AG08395 (cell line): ENCODE results near the gene UCN2.
"Not testable (repeated sequence)": the region's sequence is repeated elsewhere in the genome, so short reads cannot be mapped to it uniquely, and the experiment has no call there.

ENCODE experiments used
- DNase-seq: peaks from one replicate; pipeline ENCODE4 v3.0.0; 2012; ENCODE audit warnings: mixed read lengths, low spot score

The UCN2 gene

DNA sequence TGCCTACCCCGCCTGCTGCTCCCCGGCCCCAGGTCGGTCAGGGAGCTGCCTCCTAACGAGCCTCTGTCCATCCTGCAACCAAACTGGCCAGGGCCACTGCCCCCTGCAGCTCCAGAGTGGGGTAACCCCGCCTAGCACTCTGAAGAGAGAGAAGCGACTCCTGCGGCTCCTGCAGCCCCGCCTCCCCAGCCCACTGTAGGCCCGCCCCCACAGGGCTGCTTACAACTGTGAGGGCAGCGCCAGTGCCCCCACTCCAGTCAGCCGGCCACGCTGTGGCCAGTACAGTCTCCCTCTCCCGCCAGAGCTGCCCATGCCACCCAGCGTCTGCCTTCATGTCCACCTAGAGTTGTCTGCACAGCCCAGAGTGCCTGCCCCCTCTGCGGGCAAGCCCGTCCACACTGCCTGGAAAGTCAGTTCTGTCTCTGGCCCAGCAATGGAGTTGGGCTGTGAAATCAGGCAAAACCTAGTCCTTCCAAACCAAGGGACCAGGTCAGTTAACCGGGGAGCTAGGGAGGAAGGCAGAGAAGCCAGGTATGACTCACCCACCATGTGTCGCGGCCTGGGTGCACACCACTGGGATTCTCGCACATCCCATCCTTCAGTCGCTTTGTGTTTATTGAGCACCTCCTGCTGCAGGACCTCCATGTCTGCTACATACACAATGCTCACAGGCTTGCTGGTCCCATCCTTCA, 2.4 kb downstream of the UCN2 start:
- peak; percentile 67 for DNase-seq

DNA sequence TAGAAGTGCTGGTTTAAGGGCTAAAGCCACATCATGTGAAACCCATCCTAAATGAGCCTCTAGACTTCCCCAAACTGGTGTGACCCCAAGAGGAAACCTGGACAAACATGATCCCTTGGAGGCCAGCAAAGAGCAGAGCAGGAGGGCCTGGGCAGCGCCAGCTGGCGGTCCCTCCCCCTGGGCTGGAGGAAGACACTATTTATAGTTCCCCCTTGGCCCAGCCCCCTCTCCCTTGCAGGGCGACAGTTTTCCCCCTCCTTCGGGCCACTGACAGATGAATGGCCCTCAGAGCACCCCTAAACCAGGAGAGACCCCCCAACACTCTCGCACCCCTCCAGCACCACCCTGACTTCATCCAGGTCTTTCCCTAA, 2.9 kb downstream of the UCN2 start:
- no peak for DNase-seq

DNA sequence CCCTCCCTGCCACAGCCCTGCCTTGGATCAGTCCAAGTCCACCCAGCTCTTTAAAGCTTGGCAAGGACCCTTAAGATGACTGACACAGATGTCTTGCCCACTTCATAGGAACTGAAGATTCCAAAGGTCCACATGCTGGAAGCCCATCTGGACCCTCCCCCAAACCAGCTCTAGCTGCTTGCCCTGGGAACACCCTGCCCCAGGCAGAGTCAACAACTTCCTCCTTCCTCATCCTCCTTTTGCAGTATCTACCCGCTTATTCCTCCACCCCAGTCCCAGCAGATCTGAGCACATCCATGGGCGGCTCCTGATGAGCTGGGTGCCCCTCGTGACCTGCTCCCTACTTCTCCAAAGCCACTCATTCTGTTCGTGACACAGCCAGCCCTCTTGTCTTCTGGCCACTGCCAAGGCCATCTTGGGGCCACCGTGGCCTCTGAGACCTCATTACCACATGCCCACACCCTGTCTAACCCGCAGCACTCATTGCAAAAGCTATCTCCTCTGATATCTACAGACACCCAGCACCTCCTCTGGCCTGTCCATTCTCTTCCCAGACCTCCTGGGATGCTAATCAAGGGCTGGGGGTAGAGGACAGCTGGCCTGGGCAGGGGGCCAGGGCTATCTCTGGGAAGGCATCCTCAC, 5.0 kb downstream of the UCN2 start:
- DNase-seq = no peak

DNA sequence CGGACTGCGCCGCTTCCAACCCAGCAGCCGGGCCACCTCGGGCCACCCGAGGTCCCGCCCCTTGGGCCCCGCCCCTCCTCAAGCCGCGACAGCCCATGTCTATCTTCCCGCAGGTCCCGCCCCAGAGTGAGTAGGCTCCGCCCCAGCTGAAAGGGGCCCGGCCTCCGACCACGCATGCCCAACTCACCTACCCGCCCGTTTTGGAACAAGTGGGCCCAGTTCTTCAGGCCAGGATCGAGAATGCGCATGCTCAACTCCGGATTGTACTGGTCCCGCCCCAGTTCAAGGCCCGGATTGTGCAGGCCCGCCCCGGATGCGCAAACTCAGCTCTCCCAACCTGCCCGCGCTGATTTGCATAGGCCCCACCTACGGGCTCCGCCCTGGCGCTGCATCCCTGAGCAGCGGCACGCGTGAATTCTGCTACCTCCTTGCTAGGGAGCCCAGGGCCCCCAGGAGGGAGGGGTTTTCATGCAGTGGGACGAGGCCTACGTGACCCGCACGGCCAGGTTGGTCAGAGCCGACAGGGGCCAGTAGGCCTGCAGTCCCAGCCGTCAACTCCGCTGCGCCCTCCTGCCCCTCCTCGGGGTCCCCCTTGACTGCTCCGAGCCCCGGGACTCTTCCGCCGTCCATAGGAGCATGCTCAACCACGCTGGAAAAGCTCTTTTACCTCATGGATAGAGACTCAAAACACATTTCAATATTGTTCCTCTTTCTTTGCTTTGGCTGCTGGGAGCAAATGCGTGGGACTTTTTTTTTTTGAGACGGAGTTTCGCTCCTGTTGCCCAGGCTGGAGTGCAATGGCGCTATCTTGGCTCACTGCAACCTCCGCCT, 6.6 kb downstream of the UCN2 start, which contains the start of gene PFKFB4:
TSS of gene PFKFB4 (minus strand) at position 8 of the 831 bp plus-strand sequence. CDS start 26 bp downstream, outside the sequence.
- peak; percentile 100 for DNase-seq

DNA sequence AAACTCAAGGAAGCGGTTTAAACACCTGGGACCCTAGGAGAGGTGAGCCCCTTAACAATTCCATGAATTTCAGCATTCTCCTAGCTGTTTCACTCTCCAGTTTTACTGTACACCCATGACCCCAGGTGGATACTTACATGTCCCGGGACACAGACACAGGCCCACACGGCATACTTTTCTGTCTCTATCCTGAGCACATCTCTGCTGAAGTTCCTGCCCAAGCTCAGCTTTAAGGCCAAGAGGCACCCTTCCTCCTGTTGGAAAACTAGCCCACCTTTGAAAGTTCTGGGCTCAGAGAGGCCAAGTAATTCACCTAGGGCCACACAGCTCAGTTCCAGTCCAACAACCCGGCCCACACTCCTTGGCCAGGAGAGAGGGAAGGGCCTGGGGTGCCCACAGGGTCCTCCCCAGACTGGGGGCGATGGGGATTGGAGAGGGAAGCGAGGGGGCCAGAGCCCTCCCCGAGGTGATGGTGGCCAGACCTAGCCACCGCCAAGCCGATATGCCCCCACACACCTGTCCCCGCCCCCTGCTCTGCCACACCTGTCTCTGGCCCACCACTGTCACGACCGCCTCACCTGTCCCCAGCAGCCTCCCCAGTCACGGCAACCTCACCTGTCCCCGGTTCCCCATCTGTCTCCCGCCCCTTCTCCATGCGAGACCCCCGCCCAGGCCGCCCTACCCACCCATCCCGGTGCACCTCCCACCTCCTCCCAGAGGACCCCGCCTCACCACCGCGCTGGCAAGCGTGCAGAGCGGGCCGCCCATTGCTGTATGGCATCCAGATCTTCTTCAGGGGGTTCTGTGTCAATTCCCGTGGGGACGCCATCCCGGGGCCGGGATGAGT, 7.4 kb downstream of the UCN2 start:
- no peak for DNase-seq

DNA sequence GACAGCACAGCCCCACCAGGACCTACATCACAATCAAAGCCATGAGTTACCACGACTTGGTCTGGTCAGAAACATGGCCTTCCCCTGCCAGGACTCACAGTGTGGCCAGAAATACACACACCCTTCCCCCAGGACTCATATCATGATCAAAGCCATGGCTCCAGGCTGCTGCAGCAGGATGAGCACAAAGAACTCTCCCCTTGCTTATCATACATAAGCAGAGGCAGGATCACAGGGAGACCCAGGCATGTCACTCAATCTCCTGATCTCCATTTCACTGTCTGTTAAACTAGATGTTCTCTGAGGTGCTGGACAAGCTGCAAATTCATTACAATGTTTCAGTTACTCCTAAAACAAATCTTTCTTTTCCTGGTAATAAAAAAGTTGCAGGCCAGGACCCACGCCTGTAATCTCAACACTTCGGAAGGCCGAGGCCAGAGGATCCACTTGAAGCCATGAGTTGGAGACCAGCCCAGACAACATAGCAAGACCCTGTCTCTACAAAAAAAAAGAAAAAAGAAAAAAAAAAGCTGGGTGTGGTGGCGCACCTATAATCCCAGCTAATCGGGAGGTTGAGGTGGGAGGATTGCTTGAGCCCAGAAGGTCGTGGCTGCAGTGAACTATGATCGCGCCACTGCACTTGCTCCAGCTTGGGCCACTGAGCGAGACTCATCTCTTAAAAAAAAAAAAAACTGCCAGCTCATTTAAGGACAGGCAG, 8.2 kb downstream of the UCN2 start:
- DNase-seq = no peak

DNA sequence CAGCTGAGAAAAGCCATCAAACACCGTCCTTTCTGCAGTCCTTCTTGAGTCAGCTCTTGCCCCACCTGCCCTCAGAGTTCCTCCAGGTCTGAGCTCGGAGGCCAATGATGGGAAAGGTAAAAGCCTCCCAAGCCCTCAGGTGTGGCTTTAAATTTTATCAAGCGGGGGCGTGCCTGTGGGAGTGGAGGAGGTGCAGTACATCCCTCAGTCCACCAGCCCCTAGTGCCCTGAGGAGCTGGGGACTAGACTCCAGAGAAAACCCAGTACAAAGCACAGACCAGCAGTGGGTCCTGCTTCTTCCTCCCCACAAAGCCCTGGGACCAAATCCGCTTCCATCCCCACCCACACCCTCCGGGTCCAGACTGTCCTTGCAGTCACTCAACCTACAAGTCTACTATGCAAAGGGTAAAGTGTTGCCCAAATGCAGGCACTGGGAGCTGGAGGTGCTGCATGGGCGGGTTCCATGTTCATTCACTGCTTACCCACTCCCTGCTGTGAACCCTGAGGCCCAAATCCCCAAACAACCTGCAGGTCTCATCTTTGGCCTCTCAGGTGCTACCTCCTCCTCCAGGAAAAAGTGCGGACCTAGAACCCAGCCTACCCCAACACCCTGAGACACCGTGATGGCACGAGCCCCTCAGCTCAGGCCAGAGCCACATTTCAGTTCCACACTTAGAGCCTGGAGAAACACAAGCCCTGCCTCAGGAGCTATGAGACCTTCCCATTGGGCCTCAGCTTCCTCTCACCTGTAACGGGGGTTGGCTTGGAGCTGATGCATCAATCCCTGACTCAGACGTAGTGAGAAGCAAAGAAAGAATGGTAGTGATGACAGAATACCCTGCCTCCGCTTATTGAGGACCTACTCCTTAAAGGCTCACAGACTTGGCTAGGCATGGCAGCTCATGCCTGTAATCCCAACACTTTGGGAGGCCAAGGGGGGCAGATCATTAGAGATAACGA, 9.4 kb downstream of the UCN2 start:
- no peak for DNase-seq

DNA sequence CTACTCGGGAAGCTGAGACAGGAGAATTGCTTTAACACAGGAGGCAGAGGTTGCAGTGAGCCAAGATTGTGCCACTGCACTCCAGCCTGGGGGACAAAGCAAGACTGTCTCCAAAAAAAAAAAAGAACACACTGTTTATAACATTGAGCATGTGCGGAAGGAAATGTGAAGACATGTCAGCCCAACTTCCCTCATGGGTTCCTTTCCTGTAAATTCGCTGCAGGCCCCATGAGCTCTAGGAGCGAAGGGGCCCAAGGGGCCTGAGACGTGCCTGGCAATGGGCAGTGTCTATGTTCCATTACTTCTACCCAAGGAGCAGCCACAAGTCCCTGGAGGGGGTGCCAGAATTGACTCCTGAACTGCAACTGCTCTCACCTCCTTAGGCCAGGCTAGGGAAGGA, 10.2 kb downstream of the UCN2 start:
- no peak for DNase-seq

DNA sequence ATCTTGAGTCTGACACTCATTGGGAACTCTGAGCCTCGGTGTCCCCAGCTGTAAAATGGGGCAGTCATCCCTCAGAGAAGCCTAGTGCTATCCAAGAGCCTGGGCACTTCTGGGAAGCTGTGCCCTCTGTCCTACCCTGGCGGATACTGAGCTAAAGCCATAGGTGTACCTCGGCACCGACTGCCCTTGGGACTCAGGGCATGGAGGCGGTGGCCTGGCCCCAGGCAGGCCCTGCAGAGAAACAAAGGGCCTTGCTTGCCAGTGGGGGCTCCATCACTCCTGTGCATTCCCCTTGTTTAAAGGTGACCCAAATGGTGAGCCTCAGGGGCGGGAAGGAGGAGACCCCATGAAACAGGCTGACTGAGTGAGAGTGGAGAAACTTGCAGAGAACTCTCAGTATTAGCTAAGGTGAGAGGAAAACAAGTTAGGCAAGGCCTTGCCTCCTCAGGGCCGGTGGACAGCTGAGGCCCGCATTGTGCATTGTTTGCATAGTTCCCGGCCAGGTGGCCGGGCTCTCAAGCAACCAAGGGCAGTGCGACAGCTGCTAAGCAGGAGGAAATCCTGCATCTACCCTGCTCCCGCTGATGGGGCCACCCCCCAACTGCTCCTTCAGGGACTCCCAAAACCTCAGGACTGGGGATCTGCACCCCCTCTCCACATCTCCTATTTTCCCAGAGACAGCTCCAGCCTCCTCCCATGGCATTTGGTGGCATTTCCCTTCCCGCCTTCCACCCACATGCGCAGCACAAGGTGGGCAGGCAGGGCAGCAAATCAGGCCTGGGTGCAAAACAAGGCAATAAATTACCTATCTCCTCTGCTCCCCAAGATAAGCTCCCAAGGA, 11.2 kb downstream of the UCN2 start:
- DNase-seq = no peak

DNA sequence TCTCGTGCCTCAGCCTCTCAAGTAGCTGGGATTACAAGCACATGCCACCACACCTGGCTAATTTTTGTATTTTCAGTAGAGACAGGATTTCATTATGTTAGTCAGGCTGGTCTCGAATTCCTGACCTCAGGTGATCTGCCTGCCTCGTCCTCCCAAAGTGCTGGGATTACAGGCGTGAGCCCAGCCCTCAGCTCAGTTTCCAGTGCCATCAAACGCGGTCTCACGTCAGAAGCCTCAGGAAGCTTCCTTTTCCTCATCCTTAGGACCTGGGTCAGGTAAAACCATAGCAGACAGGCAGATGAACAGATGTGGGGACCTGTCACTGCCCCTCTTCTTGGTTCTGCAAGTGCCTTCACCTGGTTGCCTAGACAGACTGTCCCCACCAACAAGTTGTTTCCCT, 11.9 kb downstream of the UCN2 start:
- DNase-seq = not testable (repeated sequence)

DNA sequence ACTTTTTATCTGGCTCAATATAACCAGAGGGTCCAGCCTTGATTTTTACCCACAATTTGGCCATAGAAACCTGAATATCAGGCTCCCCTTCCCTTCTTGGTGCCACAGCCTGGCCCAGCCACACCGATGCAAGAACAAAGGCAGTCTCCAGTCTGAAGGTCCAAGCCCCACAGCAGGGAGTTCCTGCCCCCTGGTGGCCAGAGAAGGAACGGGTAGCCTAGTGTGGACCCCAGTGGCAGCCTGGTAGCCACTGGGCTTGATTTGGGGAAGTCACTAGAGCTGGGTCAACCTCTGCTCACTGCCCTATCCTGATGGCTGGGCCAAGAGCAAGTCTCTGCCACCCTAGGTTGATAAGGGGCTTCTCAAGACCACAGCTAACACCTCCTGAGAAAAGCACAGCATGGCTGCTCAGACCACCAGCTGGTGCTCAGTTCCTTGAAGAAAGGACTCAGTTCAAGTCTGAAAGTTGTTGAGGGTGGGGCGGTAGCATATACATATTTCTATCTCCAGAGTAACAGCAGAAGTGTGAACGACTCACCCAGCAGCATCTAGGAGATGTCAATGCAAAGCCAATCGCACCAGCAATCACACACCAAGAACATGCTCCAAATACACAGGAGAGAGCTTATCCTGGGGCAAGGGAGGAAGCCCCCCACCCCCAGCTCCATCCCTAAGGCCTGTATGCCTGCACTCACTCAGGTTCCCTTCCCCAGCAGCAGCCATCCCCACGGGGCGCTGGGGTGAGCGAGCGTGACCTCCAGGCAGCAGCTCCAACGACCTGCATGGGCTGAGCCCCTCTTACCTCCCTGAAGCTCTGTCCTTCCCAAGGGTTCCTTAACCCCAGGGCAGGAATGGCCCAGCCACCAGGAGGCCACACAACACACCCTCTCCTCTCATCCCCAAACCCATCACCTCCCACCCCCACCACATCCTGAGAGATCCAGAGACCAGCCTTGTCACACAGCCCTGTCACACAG, 14.6 kb downstream of the UCN2 start:
- peak; percentile 84 for DNase-seq

DNA sequence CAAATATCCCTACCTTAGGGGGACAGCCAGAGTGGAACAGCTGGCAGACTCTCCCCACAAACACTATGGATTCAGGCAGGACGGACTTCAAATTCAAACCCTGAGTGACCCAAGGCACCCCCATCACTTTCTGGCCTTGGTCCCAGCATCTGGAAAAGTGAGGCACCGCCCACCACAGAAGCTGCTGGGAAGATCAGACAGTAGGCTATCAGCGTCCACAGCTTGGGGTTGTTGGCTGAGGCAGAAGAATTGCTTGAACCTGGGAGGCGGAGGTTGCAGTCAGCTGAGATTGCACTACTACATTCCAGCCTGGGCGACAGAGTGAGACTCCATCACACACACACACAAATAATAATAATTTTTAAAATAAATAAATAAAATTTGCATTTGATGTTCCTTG, 15.5 kb downstream of the UCN2 start:
- no peak for DNase-seq

DNA sequence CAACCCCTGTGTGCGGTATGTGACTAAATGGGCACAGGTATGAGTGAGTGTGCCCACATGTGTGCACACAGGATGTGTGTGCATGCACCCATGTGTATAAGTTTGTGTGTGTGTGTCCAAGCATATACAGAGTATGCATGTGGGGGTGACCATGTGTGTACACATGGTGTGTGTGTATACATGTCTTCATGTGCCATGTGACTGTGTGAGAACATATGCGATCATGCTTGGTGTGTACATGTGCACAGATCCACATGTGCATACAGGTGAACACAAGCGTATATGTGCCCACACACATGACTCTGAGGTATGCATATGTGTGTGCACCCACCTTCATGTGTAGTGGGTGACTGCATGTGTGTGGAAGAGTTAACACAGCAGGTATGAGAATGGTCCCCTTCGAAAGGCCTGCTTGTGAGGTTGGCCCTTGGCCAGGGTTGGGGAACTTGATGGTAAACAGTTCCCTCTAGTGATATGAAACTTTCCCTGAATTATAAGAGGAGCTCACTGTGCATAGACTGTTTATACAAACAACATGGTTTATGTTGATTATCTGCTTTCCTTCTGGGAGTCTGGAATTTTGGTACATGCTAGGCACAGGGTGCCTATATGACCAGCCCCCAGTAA, 17.3 kb downstream of the UCN2 start:
- no peak for DNase-seq

DNA sequence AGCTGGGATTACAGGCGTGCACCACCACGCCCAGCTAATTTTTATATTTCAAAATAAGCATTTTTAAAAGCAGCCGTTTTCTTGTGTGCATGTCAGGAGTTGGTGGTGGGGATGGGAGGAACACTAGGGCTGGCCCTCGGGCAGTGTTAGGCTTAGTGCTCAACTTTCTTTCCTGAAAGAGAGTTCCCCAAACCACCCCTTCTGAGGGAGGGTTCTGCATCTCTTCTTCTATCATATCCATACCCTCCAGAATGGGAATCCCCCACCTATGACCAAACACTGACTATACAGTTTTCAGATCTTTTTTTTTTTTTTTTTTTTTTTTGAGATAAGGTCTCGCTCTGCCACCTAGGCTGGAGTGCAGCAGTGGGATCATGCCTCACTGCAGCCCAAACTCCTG, 19.4 kb downstream of the UCN2 start:
- no peak for DNase-seq

DNA sequence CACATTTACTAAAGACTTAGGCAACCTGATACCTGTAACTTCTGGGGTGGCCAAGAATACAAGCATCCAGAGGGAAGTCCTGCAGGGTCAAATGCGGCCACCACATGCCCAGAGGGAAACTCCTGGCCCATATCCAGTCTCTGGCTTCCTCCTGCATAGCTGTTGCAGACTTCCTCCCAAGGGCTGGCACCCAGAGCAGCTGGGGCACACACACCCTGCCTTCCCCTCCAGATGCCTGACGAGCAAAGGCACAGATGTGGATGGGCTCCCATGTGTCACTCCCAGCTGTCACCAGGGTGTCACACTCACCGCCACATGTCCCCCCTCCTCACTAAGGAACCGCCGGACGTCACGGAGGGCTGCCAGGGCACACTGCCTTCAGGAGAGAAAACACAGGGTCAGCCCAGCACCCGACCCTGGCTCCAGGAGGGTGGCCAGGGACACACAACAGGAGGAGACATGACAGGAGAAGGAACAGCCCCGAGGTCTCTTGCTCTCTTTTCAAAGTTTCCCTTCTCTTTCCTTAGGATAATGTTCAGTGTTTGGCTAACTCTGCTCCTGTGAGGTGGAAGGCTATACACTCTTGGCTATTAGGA, 20.2 kb downstream of the UCN2 start:
- DNase-seq = peak; percentile 43

DNA sequence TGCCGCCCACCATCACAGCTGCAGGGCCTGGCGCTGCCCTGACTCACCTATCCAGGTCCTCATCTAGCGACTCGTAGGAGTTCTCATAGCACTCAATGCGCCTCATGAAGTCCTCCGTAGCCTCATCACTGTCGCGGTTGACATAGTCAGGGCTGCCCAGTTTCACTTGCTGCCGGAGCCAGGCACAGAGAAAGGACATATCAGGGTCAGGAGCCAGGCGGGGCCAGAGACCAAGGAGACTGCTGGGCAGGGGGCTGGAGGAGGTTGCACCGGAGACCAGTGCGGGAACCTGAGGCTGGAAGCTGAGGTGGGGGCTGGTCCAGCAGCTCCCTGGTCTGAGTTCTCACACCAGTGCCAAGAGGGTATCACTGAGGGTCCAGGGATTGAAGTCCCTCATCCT, 25.1 kb downstream of the UCN2 start:
- DNase-seq = no peak

DNA sequence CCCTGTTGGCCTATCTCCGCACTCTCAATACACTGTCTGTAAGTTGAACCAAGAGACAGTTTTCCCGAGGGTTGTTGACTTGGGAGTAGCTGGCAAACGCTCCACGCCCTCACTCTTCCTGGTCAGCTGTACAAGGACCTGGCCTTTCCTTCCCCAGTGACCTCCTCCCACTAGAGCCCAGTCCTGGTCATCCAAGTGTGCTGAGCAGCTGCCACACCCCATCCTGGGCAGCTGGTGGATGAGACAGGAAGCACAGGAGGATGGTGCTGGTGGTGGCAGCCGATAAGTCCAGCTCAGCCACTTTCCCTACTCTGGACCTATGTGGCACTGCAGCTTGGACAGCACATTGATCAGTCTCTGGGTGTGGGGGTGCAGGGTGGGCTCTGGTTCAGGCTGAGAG, 26.8 kb downstream of the UCN2 start:
- DNase-seq = no peak
